Large intestine (tissue), 3 donors: ENCODE results near the gene MUC20. TPM values are rescaled to one million over a fixed set of nuclear protein-coding genes. Genes with fewer than 3 reads are reported as not detected.

ENCODE experiments used
- DNase-seq, 2 donors: peaks; one replicate each; pipeline versions ENCODE4 v3.0.0 to v3.0.0-alpha.2; 2013
- H3K27ac ChIP-seq: one replicate; pipeline ENCODE4 v1.5.1; 2013; ENCODE audit warnings: low read length
- H3K27me3 ChIP-seq: 2 replicates; pipeline ENCODE4 v1.6.1; 2013; ENCODE audit warnings: low read length; ENCODE audit not compliant: control insufficient read depth, insufficient read depth
- H3K36me3 ChIP-seq: 2 replicates; pipeline ENCODE4 v1.6.1; 2013; ENCODE audit warnings: low read length; ENCODE audit not compliant: control insufficient read depth, insufficient read depth
- H3K4me1 ChIP-seq: one replicate; pipeline ENCODE4 v1.6.1; 2013; ENCODE audit warnings: low read length; ENCODE audit not compliant: control insufficient read depth, insufficient read depth
- H3K4me3 ChIP-seq: one replicate; pipeline ENCODE4 v1.5.1; 2013; ENCODE audit warnings: low read length
- H3K9me3 ChIP-seq: one replicate; pipeline ENCODE4 v1.6.1; 2013; ENCODE audit warnings: mild to moderate bottlenecking, low read depth, low read length, moderate library complexity; ENCODE audit not compliant: control insufficient read depth
- WGBS: methylation state at CpG from one replicate; pipeline ENCODE4 v1.1.5; 2013; ENCODE audit warnings: low lambda C conversion rate; ENCODE audit not compliant: insufficient coverage; 5-methylcytosine and 5-hydroxymethylcytosine counted together
- polyA plus RNA-seq: library from polyadenylated mRNA; unstranded; fragments of 120-200 nt; gene quantifications from one replicate; pipeline ENCODE4 v1.2.1, GENCODE V29; 2013

MUC20 gene
- polyA plus RNA-seq, 1 donor, result 34.5 TPM

DNA sequence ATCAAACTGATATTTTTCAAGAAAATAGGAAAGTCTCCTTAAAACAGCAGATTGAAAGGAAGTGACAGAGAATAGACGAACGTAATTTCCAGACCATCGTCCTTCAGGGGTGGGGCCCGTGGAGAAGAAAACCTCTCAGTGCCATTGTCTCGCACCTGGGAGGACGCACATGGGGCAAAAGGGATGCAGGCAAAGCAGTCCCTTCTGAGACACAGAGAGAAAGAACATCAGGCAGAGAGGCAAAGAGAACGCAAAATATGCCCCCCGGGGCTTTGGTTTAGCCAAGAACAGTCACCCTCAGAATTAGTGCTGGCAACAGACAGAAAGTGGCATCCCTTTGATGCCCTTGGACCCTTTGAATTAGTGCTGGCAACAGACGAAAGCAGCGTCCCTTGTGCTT is 37.0 kb downstream of the MUC20 start:
- Histone ChIP-seq H3K27ac (no peak overlapping the region), H3K36me3 (no peaks in the 10 kb centered on the region), H3K4me3 (no peak overlapping the region), H3K9me3 (no peaks in the 10 kb centered on the region), H3K4me1 (no peaks in the 10 kb centered on the region), H3K27me3 (peaks cover 28% of the 10 kb centered on the region)
- WGBS, result 59% methylated on average over 4 of the region's 10 CpGs
- no peak for DNase-seq

DNA sequence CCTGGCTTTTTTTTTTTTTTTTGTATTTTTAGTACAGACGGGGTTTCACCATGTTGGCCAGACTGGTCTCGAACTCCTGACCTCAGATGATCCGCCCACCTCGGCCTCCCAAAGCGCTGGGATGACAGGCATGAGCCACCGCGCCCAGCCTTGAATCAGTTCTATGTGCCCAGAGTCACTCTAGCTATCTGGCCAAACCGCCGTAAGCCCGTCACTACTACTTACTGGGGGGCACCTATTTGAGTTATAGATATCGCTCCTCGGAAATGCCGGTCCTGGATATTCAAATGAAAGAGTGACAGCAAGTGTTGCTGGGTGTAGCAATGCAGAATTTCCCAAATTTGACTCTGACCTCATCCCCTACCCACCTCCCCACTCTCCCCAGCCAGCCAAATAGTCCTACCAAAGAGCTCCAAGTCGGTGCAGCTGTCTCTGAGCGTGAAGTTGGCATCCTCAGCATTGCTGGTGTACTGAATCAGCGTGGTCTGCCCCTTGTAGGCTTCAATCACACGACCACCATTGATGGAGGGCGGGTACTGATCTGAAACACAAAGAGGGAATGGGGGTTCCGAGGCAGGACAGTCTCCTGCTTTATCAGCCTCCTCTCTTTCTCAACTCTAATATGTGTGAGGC is 38.1 kb downstream of the MUC20 start:
- Histone ChIP-seq H3K9me3 (no peaks in the 10 kb centered on the region), H3K27me3 (peaks cover 38% of the 10 kb centered on the region), H3K4me1 (no peaks in the 10 kb centered on the region), H3K4me3 (no peak overlapping the region), H3K36me3 (no peaks in the 10 kb centered on the region), H3K27ac (no peak overlapping the region)
- no peak for DNase-seq
- no CpG with 5 or more reads among the region's 19 CpGs for WGBS

DNA sequence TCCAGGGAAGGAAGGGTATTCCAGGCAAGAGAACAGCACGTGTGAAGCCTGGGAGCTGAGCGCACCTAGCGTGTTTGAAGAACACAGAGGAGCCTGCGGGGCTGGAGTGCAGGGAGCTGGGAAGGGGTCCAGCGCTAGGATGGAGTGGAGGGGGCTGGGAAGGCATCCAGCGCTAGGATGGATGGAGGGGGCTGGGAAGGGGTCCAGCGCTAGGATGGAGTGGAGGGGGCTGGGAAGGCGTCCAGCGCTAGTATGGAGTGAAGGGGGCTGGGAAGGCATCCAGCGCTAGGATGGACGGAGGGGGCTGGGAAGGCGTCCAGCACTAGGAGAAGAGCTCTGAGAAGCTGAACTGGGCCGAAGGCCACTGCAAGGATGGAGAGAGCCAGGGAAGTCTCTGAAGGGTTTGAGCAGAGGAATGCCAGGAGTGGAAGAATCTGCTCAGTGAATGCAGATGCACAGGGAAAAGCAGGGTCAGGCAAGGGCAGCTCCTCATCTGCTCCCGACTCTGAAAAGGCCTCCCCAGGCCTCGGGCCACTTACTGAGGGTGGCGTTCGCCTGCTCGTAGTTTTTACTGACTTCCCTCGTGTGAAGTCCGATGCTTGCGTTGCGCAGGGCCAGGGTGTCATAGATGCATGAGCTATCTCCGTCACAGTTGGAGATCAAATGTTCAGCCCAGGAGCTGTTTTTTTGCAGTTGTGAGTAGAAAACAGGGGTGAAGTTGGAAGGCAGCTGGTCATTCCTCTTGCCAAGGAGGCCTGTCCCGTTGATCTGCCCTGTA is 39.8 kb downstream of the MUC20 start:
- Histone ChIP-seq H3K4me3 (no peak overlapping the region), H3K27ac (no peak overlapping the region), H3K9me3 (no peaks in the 10 kb centered on the region), H3K4me1 (no peaks in the 10 kb centered on the region), H3K36me3 (no peaks in the 10 kb centered on the region), H3K27me3 (peaks cover 40% of the 10 kb centered on the region)
- DNase-seq, result peak in 1 of 2 donors; percentile 40
- 50% methylated on average over 2 of the region's 24 CpGs for WGBS

DNA sequence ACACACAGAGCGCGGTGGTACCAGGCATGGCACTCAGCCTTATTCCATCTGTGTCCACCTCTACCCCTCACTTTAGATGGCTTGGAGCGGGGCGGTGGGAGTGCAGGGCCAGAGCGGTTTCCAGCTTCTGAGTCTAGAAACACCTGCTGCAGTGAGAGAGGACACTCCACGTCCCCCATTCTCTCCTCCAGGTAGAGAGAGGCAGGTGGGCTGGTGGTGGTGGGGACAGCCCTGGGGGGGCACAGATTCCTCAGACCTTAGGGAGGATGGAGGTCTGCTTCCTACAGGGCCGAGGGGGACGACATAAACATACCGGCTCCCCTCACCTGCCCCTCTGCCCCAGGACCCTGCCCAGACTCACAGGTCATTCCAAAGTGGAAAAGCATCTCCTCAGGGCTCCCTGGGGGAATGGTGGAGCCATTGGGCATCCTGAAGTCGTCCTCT is 40.4 kb downstream of the MUC20 start:
- Histone ChIP-seq H3K27ac (no peak overlapping the region), H3K4me3 (no peak overlapping the region), H3K9me3 (no peaks in the 10 kb centered on the region), H3K36me3 (no peaks in the 10 kb centered on the region), H3K4me1 (no peaks in the 10 kb centered on the region), H3K27me3 (peaks cover 40% of the 10 kb centered on the region)
- no CpG with 5 or more reads among the region's 10 CpGs for WGBS
- DNase-seq, result no peak

DNA sequence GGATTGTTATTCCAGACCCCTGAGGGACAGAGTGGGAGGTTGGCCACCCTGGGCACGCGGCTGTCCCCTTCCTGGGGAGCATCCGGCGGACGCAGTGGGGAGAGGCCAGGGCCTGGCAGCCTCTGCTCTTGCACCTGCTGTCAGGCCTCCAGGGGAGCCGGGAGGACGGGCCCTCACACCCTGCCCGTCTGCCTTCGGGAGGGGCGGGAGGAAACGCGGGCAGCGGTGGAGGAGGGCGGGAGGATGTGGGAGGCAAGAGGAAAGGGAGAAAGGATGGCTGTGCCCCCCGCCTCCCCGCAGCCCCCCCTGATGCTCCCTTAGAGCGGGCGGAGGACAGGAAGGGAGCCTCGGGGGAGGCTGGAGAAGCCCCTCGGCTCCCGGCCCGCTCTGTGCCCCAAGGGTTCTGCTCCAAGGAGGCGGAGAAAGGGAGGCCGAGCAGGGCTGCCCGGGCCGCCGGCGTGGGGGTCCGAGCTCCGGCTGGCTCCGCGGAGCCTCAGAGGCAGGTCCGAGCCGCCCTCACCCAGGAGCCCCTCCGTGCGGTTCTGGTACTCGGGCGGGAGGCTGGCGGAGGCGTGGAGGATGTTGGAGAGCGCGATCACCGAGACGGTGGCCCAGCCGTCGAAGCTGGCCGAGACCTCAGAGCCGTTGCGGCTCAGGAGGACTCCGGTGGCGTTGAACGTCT is 40.9 kb downstream of the MUC20 start:
- no peak for DNase-seq
- Histone ChIP-seq H3K36me3 (no peaks in the 10 kb centered on the region), H3K9me3 (no peaks in the 10 kb centered on the region), H3K4me3 (no peak overlapping the region), H3K27me3 (peaks cover 40% of the 10 kb centered on the region), H3K4me1 (no peaks in the 10 kb centered on the region), H3K27ac (no peak overlapping the region)
- WGBS, result no CpG with 5 or more reads among the region's 52 CpGs

DNA sequence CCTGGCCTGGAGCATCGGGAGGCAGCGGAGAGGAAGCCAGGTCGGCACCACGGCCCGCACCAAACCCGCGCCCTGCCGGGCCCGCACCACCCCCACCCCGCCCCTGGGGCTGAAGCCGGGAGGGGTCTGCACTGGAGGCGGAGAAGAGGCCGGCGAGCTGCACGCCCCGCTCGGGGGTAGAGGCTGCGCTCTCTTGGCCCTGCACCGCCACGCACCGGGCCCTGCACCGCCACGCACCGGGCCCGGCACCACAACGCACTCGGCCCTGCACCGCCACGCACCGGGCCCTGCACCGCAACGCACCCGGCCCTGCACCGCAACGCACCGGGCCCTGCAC is 41.4 kb downstream of the MUC20 start:
- DNase-seq, result no peak
- H3K4me1 ChIP-seq, result no peaks in the 10 kb centered on the region
- peaks cover 40% of the 10 kb centered on the region for H3K27me3 ChIP-seq
- no CpG with 5 or more reads among the region's 36 CpGs for WGBS
- H3K9me3 ChIP-seq, result peaks cover under 1% of the 10 kb centered on the region
- H3K36me3 ChIP-seq, result no peaks in the 10 kb centered on the region
- H3K27ac ChIP-seq, result no peak overlapping the region
- H3K4me3 ChIP-seq, result no peak overlapping the region

DNA sequence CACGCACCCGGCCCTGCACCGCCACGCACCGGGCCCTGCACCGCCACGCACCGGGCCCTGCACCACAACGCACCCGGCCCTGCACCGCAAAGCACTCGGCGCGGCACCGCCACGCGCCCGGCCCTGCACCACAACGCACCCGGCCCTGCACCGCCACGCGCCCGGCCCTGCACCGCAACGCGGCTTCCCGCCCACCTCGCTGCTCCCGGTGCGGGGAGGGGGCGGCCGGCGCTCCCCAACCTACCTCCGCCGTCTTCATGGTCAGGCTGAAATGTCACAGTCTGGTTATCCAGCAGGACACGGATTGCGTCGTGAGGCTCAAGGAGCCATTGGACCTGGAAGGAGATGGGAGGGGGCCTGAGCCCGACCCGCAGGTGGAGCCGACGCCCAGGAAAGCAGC is 41.8 kb downstream of the MUC20 start:
- Histone ChIP-seq H3K27me3 (peaks cover 38% of the 10 kb centered on the region), H3K4me1 (no peaks in the 10 kb centered on the region), H3K9me3 (peaks cover 5% of the 10 kb centered on the region), H3K4me3 (no peak overlapping the region), H3K36me3 (no peaks in the 10 kb centered on the region), H3K27ac (no peak overlapping the region)
- no CpG with 5 or more reads among the region's 43 CpGs for whole genome bisulfite sequencing
- DNase-seq, result no peak

DNA sequence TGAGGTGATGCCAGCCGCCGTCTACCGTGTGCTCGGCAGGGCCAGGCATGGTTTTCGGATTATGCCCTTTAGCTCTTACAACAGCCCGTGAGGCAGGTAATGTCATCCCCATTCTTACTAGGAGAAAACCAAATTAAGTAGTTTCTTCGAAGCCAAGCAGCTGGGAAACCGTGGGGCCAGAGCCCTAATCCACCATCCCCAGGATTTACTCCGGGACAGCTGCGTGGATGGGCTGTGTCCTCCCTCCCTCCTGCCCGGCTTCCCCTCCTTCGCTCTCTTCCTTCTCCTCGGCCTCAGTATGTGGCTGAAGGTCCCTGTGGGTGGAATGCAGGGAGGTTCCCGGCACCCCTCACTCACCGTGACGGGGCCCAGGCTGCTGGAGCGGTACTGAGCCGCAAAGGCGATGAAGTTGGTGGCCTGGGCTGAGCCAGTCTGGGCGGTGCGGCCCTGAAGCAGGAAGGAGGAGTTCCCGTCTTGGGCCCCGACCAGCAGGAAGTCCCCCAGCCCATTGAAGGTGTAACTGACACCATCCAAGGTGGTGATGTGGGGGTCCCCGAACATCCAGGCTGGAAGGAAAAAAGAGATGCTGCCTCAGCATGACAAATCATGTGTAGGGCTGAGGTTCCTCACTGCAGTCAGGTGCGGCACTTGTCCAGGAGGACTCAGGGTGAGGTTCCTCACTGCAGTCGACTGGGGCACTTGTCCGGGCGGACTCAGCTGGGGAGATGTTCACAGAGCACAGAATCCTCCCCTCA is 42.5 kb downstream of the MUC20 start:
- Histone ChIP-seq H3K27ac (no peak overlapping the region), H3K9me3 (peaks cover 6% of the 10 kb centered on the region), H3K27me3 (peaks cover 32% of the 10 kb centered on the region), H3K4me1 (no peaks in the 10 kb centered on the region), H3K36me3 (no peaks in the 10 kb centered on the region), H3K4me3 (no peak overlapping the region)
- WGBS, result no CpG with 5 or more reads among the region's 28 CpGs
- no peak for DNase-seq

DNA sequence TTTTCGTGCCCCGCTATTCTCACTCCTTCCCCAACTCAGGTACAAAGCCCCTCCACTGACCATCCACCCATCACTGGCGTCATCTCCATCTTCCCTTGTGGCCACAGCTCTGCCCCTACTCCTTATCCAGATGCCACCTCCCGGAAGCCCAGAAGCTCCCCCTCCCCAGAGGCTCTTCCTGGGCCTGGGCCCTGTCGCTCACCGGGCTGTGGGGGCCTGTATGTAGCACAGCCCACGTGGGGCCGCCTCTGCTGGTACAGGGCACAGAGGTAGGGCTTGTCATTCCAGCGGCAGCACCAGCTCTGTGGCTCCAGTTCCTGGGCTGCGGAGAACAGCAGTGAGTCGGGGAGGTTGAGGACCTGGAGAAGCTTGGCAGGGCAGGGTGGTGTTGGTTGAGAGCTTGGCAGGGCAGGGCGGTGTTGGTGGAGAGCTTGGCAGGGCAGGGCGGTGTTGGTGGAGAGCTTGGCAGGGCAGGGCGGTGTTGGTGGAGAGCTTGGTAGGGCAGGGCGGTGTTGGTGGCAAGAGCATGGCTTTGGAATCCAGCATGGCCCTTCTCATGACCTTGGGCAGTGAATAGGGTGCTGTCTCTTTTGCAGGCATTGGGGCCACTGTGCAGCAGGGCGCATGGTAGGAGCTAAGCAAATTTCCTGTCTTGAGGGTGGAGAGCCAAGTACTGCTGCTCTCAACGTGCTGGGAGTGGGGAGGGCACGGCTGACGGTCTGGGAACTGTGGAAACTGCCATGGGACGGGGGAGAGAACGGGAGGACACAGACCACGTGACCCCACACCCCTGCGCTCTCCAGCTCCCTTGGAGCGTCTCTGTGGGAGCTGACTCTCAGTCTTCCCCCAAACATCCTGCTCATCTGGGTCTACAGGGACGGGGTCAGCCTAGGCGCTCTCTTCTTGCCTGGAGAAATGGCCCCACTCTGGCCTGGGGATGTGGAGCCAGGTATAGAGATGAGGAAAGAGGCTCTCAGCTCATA is 43.4 kb downstream of the MUC20 start:
- 100% methylated on average over 1 of the region's 26 CpGs for WGBS
- Histone ChIP-seq H3K4me1 (no peaks in the 10 kb centered on the region), H3K9me3 (peaks cover 6% of the 10 kb centered on the region)

More for the DNA sequence above, 43.4 kb downstream of the MUC20 start:
- no peak overlapping the region for H3K4me3 ChIP-seq
- no peaks in the 10 kb centered on the region for H3K36me3 ChIP-seq
- H3K27me3 ChIP-seq, result peaks cover 32% of the 10 kb centered on the region
- no peak overlapping the region for H3K27ac ChIP-seq
- DNase-seq, result no peak
